GM10248 (cell line): Measurements from ENCODE around the gene EYA4.

ENCODE experiments used
- CTCF ChIA-PET: fragments of 300-600 bp; sonication (Branson Sonifier 250); formaldehyde crosslinking; extraction: SDS; loops from one replicate; lab custom pipeline; 2021; ENCODE audit warnings: antibody characterized with exemption; lab: Yijun Ruan, JAX
- POLR2A ChIA-PET: fragments of 350-650 bp; sonication (Branson Sonifier 250); formaldehyde crosslinking; extraction: SDS; loops from one replicate; lab custom pipeline; 2020; ENCODE audit warnings: antibody characterized with exemption; lab: Yijun Ruan, JAX
- DNase-seq: peaks from one replicate; pipeline ENCODE4 v3.0.0; 2012; ENCODE audit errors: extremely low spot score
- CTCF ChIP-seq: IDR thresholded peaks from 2 replicates; pipeline ENCODE4 v1.5.1; 2012; ENCODE audit warnings: mild to moderate bottlenecking, low read depth; ENCODE audit errors: extremely low read depth, missing control alignments, control extremely low read depth

EYA4 gene

GRCh38 chr6:133368664-133369063 is 127.5 kb downstream of the EYA4 start:
- DNase-seq: no peak
- no peak for TF ChIP-seq CTCF
- POLR2A ChIA-PET: no interaction called here
- CTCF ChIA-PET: no interaction called here

GRCh38 chr6:133369773-133370272 is 128.7 kb downstream of the EYA4 start:
- DNase-seq: no peak
- ChIA-PET CTCF (no interaction called here), POLR2A (no interaction called here)
- no peak for TF ChIP-seq CTCF

- ChIA-PET CTCF (no interaction called here), POLR2A (no interaction called here)
- DNase-seq: no peak
- no peak for TF ChIP-seq CTCF
Observed at GRCh38 chr6:133376743-133377142, 135.6 kb downstream of the EYA4 start.

GRCh38 chr6:133377219-133377618 is 136.1 kb downstream of the EYA4 start:
- ChIA-PET POLR2A (no interaction called here), CTCF (no interaction called here)
- no peak for TF ChIP-seq CTCF
- no peak for DNase-seq

- no peak for DNase-seq
- CTCF ChIA-PET: no interaction called here
- no peak for TF ChIP-seq CTCF
- POLR2A ChIA-PET: no interaction called here
Observed at GRCh38 chr6:133380047-133380446, 138.9 kb downstream of the EYA4 start.

GRCh38 chr6:133380723-133381122 is 139.6 kb downstream of the EYA4 start:
- DNase-seq: no peak
- POLR2A ChIA-PET: no interaction called here
- no peak for TF ChIP-seq CTCF
- CTCF ChIA-PET: no interaction called here
